Activated T-cell treated with anti-CD3 and anti-CD28 coated beads for 48 hours (primary cell): ENCODE data around the gene CEP41.

ENCODE experiments used
- DNase-seq: peaks from one replicate; pipeline ENCODE4 v3.0.0-alpha.2; 2020; ENCODE audit warnings: low read depth

The CEP41 gene

GRCh38 chr7:130349911-130350782 lies 90.7 kb downstream of the CEP41 start:
- DNase-seq: no peak

- no peak for DNase-seq
Observed at GRCh38 chr7:130346941-130347340, 93.9 kb downstream of the CEP41 start.

GRCh38 chr7:130346177-130346905 lies 94.5 kb downstream of the CEP41 start:
- no peak for DNase-seq

- no peak for DNase-seq
Observed at GRCh38 chr7:130345725-130346124, 95.1 kb downstream of the CEP41 start.

- DNase-seq: no peak
Observed at GRCh38 chr7:130345136-130345535, 95.7 kb downstream of the CEP41 start.

GRCh38 chr7:130344271-130344866 lies 96.4 kb downstream of the CEP41 start, which contains the start of gene CPA5:
CPA5 (plus strand) TSS chr7:130344816; CDS start chr7:130346486, 1,670 bp downstream.
- DNase-seq: no peak
